ENCODE data around the gene GIMAP1. TPM values are rescaled to one million over a fixed set of nuclear protein-coding genes. Genes with fewer than 3 reads are reported as not detected.
"Not testable (repeated sequence)": the region's sequence is repeated elsewhere in the genome, so short reads cannot be mapped to it uniquely, and the experiment has no call there.

GIMAP1 gene
- total RNA-seq: 1 to 10 TPM in 1 of 2 donors, under 1 TPM in 1; 0.94 to 1.6 TPM

- no peak for DNase-seq
- no peaks in the 10 kb centered on the region for H3K36me3 ChIP-seq
- H3K4me1 ChIP-seq: no peaks in the 10 kb centered on the region
- intact Hi-C loops (cut with DNase I): no loop called here
- TF ChIP-seq, protein P1, sequence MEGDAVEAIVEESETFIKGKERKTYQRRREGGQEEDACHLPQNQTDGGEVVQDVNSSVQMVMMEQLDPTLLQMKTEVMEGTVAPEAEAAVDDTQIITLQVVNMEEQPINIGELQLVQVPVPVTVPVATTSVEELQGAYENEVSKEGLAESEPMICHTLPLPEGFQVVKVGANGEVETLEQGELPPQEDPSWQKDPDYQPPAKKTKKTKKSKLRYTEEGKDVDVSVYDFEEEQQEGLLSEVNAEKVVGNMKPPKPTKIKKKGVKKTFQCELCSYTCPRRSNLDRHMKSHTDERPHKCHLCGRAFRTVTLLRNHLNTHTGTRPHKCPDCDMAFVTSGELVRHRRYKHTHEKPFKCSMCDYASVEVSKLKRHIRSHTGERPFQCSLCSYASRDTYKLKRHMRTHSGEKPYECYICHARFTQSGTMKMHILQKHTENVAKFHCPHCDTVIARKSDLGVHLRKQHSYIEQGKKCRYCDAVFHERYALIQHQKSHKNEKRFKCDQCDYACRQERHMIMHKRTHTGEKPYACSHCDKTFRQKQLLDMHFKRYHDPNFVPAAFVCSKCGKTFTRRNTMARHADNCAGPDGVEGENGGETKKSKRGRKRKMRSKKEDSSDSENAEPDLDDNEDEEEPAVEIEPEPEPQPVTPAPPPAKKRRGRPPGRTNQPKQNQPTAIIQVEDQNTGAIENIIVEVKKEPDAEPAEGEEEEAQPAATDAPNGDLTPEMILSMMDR (IDR thresholded peaks at IDR 0.05): no peak
- no peaks in the 10 kb centered on the region for H3K9me3 ChIP-seq
- H3K27ac ChIP-seq: peak within 1 kb of the TSS; percentile 53
- peak within 1 kb of the TSS; percentile 20 for H3K4me3 ChIP-seq
- no peaks in the 10 kb centered on the region for H3K27me3 ChIP-seq
- peak within 1 kb of the TSS; percentile 39 to 61 for H3K9ac ChIP-seq (ENCODE audit: low read depth in 2 of 2, low read length in 2 of 2)
Observed at GRCh38 chr7:150716368-150716767, at the start of gene GIMAP1. Gene GIMAP1 (plus strand): TSS chr7:150716613. CDS start chr7:150719048, 2,435 bp downstream.

GRCh38 chr7:150668472-150668911 is 47.9 kb upstream of the GIMAP1 start:
- no peaks in the 10 kb centered on the region for H3K27me3 ChIP-seq
- DNase-seq: no peak
- no peaks in the 10 kb centered on the region for H3K9me3 ChIP-seq
- no peak overlapping the region for H3K4me3 ChIP-seq
- no peak overlapping the region for H3K9ac ChIP-seq (ENCODE audit: low read depth in 2 of 2, low read length in 2 of 2)
- no peaks in the 10 kb centered on the region for H3K36me3 ChIP-seq
- TF ChIP-seq, protein P1 (IDR thresholded peaks at IDR 0.05): no peak
- intact Hi-C loops (cut with DNase I): no loop called here
- H3K4me1 ChIP-seq: no peaks in the 10 kb centered on the region
- no peak overlapping the region for H3K27ac ChIP-seq

DNA sequence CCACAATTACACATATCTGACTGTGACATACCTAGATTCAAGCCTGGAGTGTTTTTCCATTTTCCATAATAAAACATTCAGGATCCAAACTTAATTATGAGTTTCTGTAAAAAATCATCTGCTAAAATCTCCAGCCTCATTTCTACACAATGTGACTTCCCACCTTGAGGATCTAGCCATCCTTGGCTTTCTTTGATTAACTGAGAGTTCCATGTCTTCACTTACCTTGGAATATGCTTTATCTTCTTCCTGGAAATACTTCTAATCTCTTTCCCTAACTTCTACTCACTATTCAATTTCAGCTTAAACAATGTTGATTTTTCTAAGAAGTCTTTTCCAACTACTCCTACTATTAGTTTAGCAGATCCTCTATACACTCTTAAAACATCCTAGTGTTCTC is 47.4 kb upstream of the GIMAP1 start:
- intact Hi-C loops (cut with DNase I): no loop called here
- H3K9me3 ChIP-seq: no peaks in the 10 kb centered on the region
- no peak overlapping the region for H3K27ac ChIP-seq

GRCh38 chr7:150671798-150672585 is 44.4 kb upstream of the GIMAP1 start:
- DNase-seq; H3K36me3 ChIP-seq; H3K27me3 ChIP-seq; H3K27ac ChIP-seq; H3K9me3 ChIP-seq; H3K9ac ChIP-seq (ENCODE audit: low read depth in 2 of 2, low read length in 2 of 2); H3K4me1 ChIP-seq; intact Hi-C loops (cut with DNase I); H3K4me3 ChIP-seq: not testable (repeated sequence)

More for the DNA sequence above, 47.4 kb upstream of the GIMAP1 start:
- H3K9ac ChIP-seq (ENCODE audit: low read depth in 2 of 2, low read length in 2 of 2): no peak overlapping the region
- no peaks in the 10 kb centered on the region for H3K36me3 ChIP-seq
- no peaks in the 10 kb centered on the region for H3K4me1 ChIP-seq
- H3K4me3 ChIP-seq: no peak overlapping the region
- DNase-seq: no peak
- TF ChIP-seq, protein P1 (IDR thresholded peaks at IDR 0.05): no peak
- H3K27me3 ChIP-seq: no peaks in the 10 kb centered on the region

- Histone ChIP-seq H3K36me3 (no peaks in the 10 kb centered on the region), H3K9ac (ENCODE audit: low read depth in 2 of 2, low read length in 2 of 2) (no peak overlapping the region), H3K9me3 (no peaks in the 10 kb centered on the region), H3K4me3 (no peak overlapping the region), H3K27ac (peak overlapping the region; percentile 44), H3K4me1 (no peaks in the 10 kb centered on the region), H3K27me3 (no peaks in the 10 kb centered on the region)
- intact Hi-C loops (cut with DNase I): no loop called here
- DNase-seq: no peak
- TF ChIP-seq, protein P1 (IDR thresholded peaks at IDR 0.05): no peak
Observed at GRCh38 chr7:150675714-150676113, 40.7 kb upstream of the GIMAP1 start.

- H3K36me3 ChIP-seq; H3K9ac ChIP-seq (ENCODE audit: low read depth in 2 of 2, low read length in 2 of 2); H3K9me3 ChIP-seq; H3K4me1 ChIP-seq; H3K4me3 ChIP-seq; DNase-seq; intact Hi-C loops (cut with DNase I); H3K27me3 ChIP-seq: not testable (repeated sequence)
- peak overlapping the region; percentile 44 for H3K27ac ChIP-seq
Observed at GRCh38 chr7:150676276-150676675, 40.1 kb upstream of the GIMAP1 start.

- H3K9ac ChIP-seq (ENCODE audit: low read depth in 2 of 2, low read length in 2 of 2); H3K27me3 ChIP-seq; intact Hi-C loops (cut with DNase I): not testable (repeated sequence)
Observed at GRCh38 chr7:150676854-150677253, 39.6 kb upstream of the GIMAP1 start.

DNA sequence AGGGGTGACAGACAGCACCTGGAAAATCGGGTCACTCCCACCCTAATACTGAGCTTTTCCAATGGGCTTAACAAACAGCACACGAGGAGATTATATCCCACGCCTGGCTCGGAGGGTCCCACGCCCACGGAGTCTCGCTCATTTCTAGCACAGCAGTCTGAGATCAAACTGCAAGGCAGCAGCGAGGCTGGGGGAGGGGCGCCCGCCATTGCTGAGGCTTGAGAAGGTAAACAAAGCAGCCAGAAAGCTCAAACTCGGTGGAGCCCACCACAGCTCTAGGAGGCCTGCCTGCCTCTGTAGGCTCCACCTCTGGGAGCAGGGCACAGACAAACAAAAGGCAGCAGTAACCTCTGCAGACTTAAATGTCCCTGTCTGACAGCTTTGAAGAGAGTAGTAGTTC is 37.8 kb upstream of the GIMAP1 start:
- H3K9me3 ChIP-seq; intact Hi-C loops (cut with DNase I); H3K27ac ChIP-seq; H3K36me3 ChIP-seq; DNase-seq; H3K4me1 ChIP-seq; H3K9ac ChIP-seq (ENCODE audit: low read depth in 2 of 2, low read length in 2 of 2); H3K4me3 ChIP-seq; H3K27me3 ChIP-seq: not testable (repeated sequence)

More at GRCh38 chr7:150676854-150677253, 39.6 kb upstream of the GIMAP1 start:
- H3K4me3 ChIP-seq, H3K4me1 ChIP-seq, DNase-seq, H3K36me3 ChIP-seq, H3K9me3 ChIP-seq: not testable (repeated sequence)
- peak overlapping the region; percentile 27 for H3K27ac ChIP-seq

DNA sequence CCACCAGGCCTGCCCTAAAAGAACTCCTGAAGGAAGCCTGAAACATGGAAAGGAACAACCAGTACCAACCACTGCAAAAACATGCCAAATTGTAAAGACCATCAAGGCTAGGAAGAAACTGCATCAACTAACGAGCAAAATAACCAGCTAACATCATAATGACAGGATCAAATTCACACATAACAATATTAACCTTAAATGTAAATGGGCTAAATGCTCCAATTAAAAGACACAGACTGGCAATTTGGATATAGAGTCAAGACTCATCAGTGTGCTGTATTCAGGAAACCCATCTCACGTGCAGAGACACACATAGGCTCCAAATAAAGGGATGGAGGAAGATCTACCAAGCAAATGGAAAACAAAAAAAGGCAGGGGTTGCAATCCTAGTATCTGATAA is 36.0 kb upstream of the GIMAP1 start:
- DNase-seq; H3K9ac ChIP-seq (ENCODE audit: low read depth in 2 of 2, low read length in 2 of 2); H3K27me3 ChIP-seq; H3K9me3 ChIP-seq; H3K27ac ChIP-seq; H3K4me3 ChIP-seq; H3K4me1 ChIP-seq; H3K36me3 ChIP-seq; intact Hi-C loops (cut with DNase I): not testable (repeated sequence)

Measured in colonic mucosa (tissue), 4 donors.